Neural progenitor cell (in vitro differentiated cells): ENCODE data around the gene KATNAL1.

Source experiments
- CTCF ChIP-seq: fragments of 200-600 bp; sonication (generic); IDR thresholded peaks from 2 replicates; pipeline ENCODE4 v1.5.1; 2017; ENCODE audit warnings: antibody characterized with exemption, mild to moderate bottlenecking
- EZH2 ChIP-seq: fragments of 200-600 bp; sonication (generic); IDR thresholded peaks from 2 replicates; pipeline ENCODE4 v1.6.1; 2017; ENCODE audit warnings: antibody characterized with exemption, mild to moderate bottlenecking, moderate library complexity
- EZH2phosphoT487 ChIP-seq: fragments of 200-600 bp; sonication (generic); IDR thresholded peaks from 2 replicates; pipeline ENCODE4 v1.6.1; 2017; ENCODE audit warnings: antibody characterized with exemption

DNA sequence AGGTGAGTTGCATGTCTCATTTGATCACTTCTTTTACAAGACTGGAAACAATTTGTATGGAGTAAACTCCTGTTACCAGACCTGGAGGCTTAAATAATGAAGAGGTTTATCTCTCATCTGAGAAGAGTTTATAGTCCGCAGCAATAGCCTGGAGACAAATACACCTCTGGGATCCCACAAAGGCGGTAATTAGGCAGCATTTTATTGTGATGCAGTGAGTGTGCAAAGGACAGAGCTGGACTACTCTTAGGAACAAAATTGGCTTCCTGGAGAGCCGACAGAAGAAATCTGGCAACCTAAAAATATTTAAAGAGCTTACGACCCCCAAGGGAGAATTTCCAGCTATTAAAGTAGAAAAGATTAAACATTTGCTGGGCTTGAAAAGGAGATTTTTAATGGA lies 11.8 kb upstream of the KATNAL1 start:
- TF ChIP-seq CTCF (no peak), EZH2 (no peak), EZH2phosphoT487 (no peak)
